H9 (cell line): ENCODE measurements around the gene STOX2. TPM values are rescaled to one million over a fixed set of nuclear protein-coding genes. Genes with fewer than 3 reads are reported as not detected.

ENCODE experiments used
- DNase-seq: peaks from one replicate; pipeline ENCODE4 v3.0.0-alpha.2; 2017
- H2AFZ ChIP-seq: one replicate; pipeline ENCODE4 v1.6.1; 2013; ENCODE audit warnings: mild to moderate bottlenecking, low read length, control low read depth, moderate library complexity
- H2AK5ac ChIP-seq: 2 replicates; pipeline ENCODE4 v1.6.1; 2013; ENCODE audit warnings: low read length, control low read depth, mixed read lengths; ENCODE audit not compliant: insufficient read length
- H2BK120ac ChIP-seq: one replicate; pipeline ENCODE4 v1.6.1; 2013; ENCODE audit warnings: low read depth, mild to moderate bottlenecking, low read length, control low read depth, inconsistent platforms; ENCODE audit not compliant: poor library complexity, severe bottlenecking
- H2BK12ac ChIP-seq: 2 replicates; pipeline ENCODE4 v1.6.1; 2013; ENCODE audit warnings: low read length, control low read depth, mixed read lengths, low read depth; ENCODE audit not compliant: insufficient read length
- H2BK15ac ChIP-seq: 2 replicates; pipeline ENCODE4 v1.6.1; 2013; ENCODE audit warnings: low read depth, low read length, control low read depth
- H2BK20ac ChIP-seq: one replicate; pipeline ENCODE4 v1.6.1; 2013; ENCODE audit warnings: low read depth, mild to moderate bottlenecking, low read length, control low read depth, inconsistent platforms; ENCODE audit not compliant: poor library complexity, severe bottlenecking
- H2BK5ac ChIP-seq: 2 replicates; pipeline ENCODE4 v1.6.1; 2013; ENCODE audit warnings: low read length, control low read depth, mixed read lengths; ENCODE audit not compliant: insufficient read length
- H3K14ac ChIP-seq: 2 replicates; pipeline ENCODE4 v1.6.1; 2013; ENCODE audit warnings: low read length, control low read depth; ENCODE audit not compliant: insufficient read depth
- H3K18ac ChIP-seq: 2 replicates; pipeline ENCODE4 v1.6.1; 2013; ENCODE audit warnings: low read depth, mild to moderate bottlenecking, mixed read lengths, low read length, control low read depth; ENCODE audit not compliant: insufficient read length
- H3K23ac ChIP-seq: 2 replicates; pipeline ENCODE4 v1.6.1; 2013; ENCODE audit warnings: low read length, control low read depth, mixed read lengths, low read depth; ENCODE audit not compliant: insufficient read length
- H3K23me2 ChIP-seq: 2 replicates; pipeline ENCODE4 v1.6.1; 2013; ENCODE audit warnings: low read depth, mild to moderate bottlenecking, mixed read lengths, low read length, control low read depth; ENCODE audit not compliant: insufficient read length, poor library complexity, severe bottlenecking
- H3K27ac ChIP-seq: 2 replicates; pipeline ENCODE4 v1.5.1; 2013; ENCODE audit warnings: low read length, control low read depth, mixed read lengths, low read depth; ENCODE audit not compliant: insufficient read length
- H3K27me3 ChIP-seq: 2 replicates; pipeline ENCODE4 v1.6.1; 2013; ENCODE audit warnings: low read length, control low read depth, inconsistent platforms; ENCODE audit not compliant: insufficient read depth
- H3K4ac ChIP-seq: 2 replicates; pipeline ENCODE4 v1.6.1; 2013; ENCODE audit warnings: low read depth, mild to moderate bottlenecking, control low read depth, inconsistent platforms, low read length, moderate library complexity
- H3K4me1 ChIP-seq: 2 replicates; pipeline ENCODE4 v1.6.1; 2013; ENCODE audit warnings: low read length, control low read depth, inconsistent platforms; ENCODE audit not compliant: insufficient read depth
- H3K4me2 ChIP-seq: 2 replicates; pipeline ENCODE4 v1.6.1; 2013; ENCODE audit warnings: low read length, control low read depth, mixed read lengths; ENCODE audit not compliant: insufficient read length, insufficient read depth
- H3K56ac ChIP-seq: 2 replicates; pipeline ENCODE4 v1.6.1; 2013; ENCODE audit warnings: low read depth, mild to moderate bottlenecking, mixed read lengths, low read length, control low read depth; ENCODE audit not compliant: insufficient read length
- H3K79me1 ChIP-seq: 2 replicates; pipeline ENCODE4 v1.6.1; 2013; ENCODE audit warnings: low read depth, mild to moderate bottlenecking, moderate library complexity, low read length, control low read depth, inconsistent platforms; ENCODE audit not compliant: insufficient read depth, poor library complexity, severe bottlenecking
- H3K79me2 ChIP-seq: 2 replicates; pipeline ENCODE4 v1.6.1; 2013; ENCODE audit warnings: low read length, control low read depth, inconsistent platforms; ENCODE audit not compliant: insufficient read depth
- H3K9ac ChIP-seq: 2 replicates; pipeline ENCODE4 v1.6.1; 2013; ENCODE audit warnings: low read length, control low read depth, mixed read lengths; ENCODE audit not compliant: insufficient read length; ENCODE audit errors: extremely low read depth
- H3K9me3 ChIP-seq: one replicate; pipeline ENCODE4 v1.6.1; 2013; ENCODE audit warnings: low read depth, low read length, inconsistent platforms; ENCODE audit not compliant: control insufficient read depth
- H3T11ph ChIP-seq: one replicate; pipeline ENCODE4 v1.6.1; 2013; ENCODE audit warnings: mild to moderate bottlenecking, low read length, control low read depth, inconsistent platforms
- H4K20me1 ChIP-seq: one replicate; pipeline ENCODE4 v1.6.1; 2013; ENCODE audit not compliant: control insufficient read depth, insufficient read length, insufficient read depth
- H4K5ac ChIP-seq: 2 replicates; pipeline ENCODE4 v1.6.1; 2013; ENCODE audit warnings: low read depth, mild to moderate bottlenecking, mixed read lengths, low read length, control low read depth; ENCODE audit not compliant: insufficient read length
- H4K8ac ChIP-seq: replicated peaks from 2 replicates; pipeline ENCODE4 v1.6.1; 2013; ENCODE audit warnings: low read length, control low read depth, mixed read lengths, low read depth; ENCODE audit not compliant: insufficient read length
- H4K91ac ChIP-seq: 2 replicates; pipeline ENCODE4 v1.6.1; 2013; ENCODE audit warnings: low read depth, mild to moderate bottlenecking, moderate library complexity, mixed read lengths, low read length, control low read depth; ENCODE audit not compliant: insufficient read length
- H3K27ac Mint-ChIP-seq, 3 experiments: 2 replicates in 2 of 3; 3 replicates in 1 of 3; pipeline ENCODE4 v1.8.0; 2020 to 2021; ENCODE audit warnings: mixed read lengths in 3 of 3, mild to moderate bottlenecking in 1 of 3, moderate library complexity in 1 of 3
- H3K27me3 Mint-ChIP-seq: 2 replicates; pipeline ENCODE4 v1.8.0; 2021; ENCODE audit warnings: low read depth, mild to moderate bottlenecking, moderate library complexity, mixed read lengths
- H3K36me3 Mint-ChIP-seq, 3 experiments: 2 replicates in 2 of 3; 3 replicates in 1 of 3; pipeline ENCODE4 v1.8.0; 2020 to 2021; ENCODE audit warnings: low read depth in 3 of 3, mixed read lengths in 3 of 3; ENCODE audit not compliant: insufficient read depth in 1 of 3
- H3K4me1 Mint-ChIP-seq, 2 experiments: 2 replicates each; pipeline ENCODE4 v1.8.0; 2020; ENCODE audit warnings: mixed read lengths in 2 of 2
- H3K4me3 Mint-ChIP-seq, 2 experiments: 2 replicates in 1 of 2; 3 replicates in 1 of 2; pipeline ENCODE4 v1.8.0; 2020 to 2021; ENCODE audit warnings: mild to moderate bottlenecking in 2 of 2, mixed read lengths in 2 of 2, moderate library complexity in 1 of 2
- H3K9me3 Mint-ChIP-seq, 2 experiments: 2 replicates in 1 of 2; 3 replicates in 1 of 2; pipeline ENCODE4 v1.8.0; 2020; ENCODE audit warnings: mild to moderate bottlenecking in 2 of 2, mixed read lengths in 2 of 2, moderate library complexity in 1 of 2
- WGBS: extraction: QIAGEN DNeasy Blood & Tissue Kit; methylation state at CpG from one replicate; pipeline ENCODE4 v1.1.7; 2013; ENCODE audit warnings: missing lambda C conversion rate, low lambda C conversion rate, mixed read lengths; ENCODE audit not compliant: insufficient read length; ENCODE audit errors: extremely low coverage; 5-methylcytosine and 5-hydroxymethylcytosine counted together
- total RNA-seq: library from RNA; stranded (reverse); gene quantifications from 2 replicates; pipeline ENCODE4 v1.2.1, GENCODE V29; 2021
- TF ChIP-seq, protein P1 (sequence below): fragments of 200-600 bp; sonication (generic); conservative IDR thresholded peaks from 3 replicates; pipeline ENCODE4 v1.8.0; 2021; ENCODE audit warnings: antibody characterized with exemption, mild to moderate bottlenecking

Gene STOX2
- total RNA-seq, 1 experiment from 2014 or later = 28.2 TPM

DNA sequence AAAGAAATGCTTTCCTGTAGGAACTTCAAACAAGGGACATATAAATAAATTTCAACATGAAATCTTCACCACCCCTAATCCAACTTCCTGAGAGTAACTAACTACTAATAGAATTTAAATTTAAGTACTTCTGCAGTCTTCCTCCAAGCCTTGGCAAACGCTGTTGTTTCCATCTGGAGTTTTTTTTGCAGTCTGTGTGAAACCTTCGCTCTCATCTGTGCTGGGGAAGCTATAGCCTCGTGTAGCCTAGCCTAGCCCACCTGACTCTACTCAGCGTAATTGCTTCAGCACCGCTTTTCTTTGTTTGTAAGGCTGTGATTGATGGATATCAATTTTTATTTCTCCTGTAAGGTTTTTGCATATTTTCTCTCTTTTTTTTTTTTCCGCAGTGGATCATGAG is 30.9 kb downstream of the STOX2 start:
- TF ChIP-seq, protein P1, sequence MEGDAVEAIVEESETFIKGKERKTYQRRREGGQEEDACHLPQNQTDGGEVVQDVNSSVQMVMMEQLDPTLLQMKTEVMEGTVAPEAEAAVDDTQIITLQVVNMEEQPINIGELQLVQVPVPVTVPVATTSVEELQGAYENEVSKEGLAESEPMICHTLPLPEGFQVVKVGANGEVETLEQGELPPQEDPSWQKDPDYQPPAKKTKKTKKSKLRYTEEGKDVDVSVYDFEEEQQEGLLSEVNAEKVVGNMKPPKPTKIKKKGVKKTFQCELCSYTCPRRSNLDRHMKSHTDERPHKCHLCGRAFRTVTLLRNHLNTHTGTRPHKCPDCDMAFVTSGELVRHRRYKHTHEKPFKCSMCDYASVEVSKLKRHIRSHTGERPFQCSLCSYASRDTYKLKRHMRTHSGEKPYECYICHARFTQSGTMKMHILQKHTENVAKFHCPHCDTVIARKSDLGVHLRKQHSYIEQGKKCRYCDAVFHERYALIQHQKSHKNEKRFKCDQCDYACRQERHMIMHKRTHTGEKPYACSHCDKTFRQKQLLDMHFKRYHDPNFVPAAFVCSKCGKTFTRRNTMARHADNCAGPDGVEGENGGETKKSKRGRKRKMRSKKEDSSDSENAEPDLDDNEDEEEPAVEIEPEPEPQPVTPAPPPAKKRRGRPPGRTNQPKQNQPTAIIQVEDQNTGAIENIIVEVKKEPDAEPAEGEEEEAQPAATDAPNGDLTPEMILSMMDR = no peak
- no peak for DNase-seq
- Histone ChIP-seq H3K18ac (no peak overlapping the region), H3K9me3 (no peaks in the 10 kb centered on the region), H3K79me2 (peaks cover 3% of the 10 kb centered on the region; the same call in 1 of the 2 replicates), H4K8ac (no peak overlapping the region), H3K9ac (no peak overlapping the region), H3K4me1 (peaks cover 7% of the 10 kb centered on the region; the same call in 1 of the 2 replicates), H2BK5ac (no peak overlapping the region), H2BK20ac (no peak overlapping the region), H3K27ac (peak overlapping the region; percentile 71), H2AFZ (no peak overlapping the region), H4K91ac (no peak overlapping the region), H4K5ac (no peak overlapping the region), H3K14ac (no peak overlapping the region), H3T11ph (no peak overlapping the region), H3K27me3 (no peaks in the 10 kb centered on the region), H2BK15ac (no peak overlapping the region), H3K4ac (no peak overlapping the region), H3K79me1 (no peaks in the 10 kb centered on the region), H3K4me2 (peak overlapping the region; percentile 16), H3K23me2 (no peaks in the 10 kb centered on the region), H2BK12ac (no peak overlapping the region), H3K23ac (no peak overlapping the region), H3K56ac (no peak overlapping the region), H2AK5ac (no peak overlapping the region), H2BK120ac (no peak overlapping the region), H4K20me1 (no peaks in the 10 kb centered on the region)
- Mint-ChIP-seq H3K4me1 (peaks cover 47 to 49% of the 10 kb centered on the region in 2 experiments), H3K36me3 (peaks cover 0 to 6% (median 0%) of the 10 kb centered on the region in 3 experiments; a peak in 2 of 7 replicates), H3K27ac (peak overlapping the region; percentile 36 to 81 (median 74); a peak in 6 of 7 replicates), H3K27me3 (no peaks in the 10 kb centered on the region), H3K4me3 (peak overlapping the region in 1 of 2 experiments; percentile 57; a peak in 4 of 5 replicates), H3K9me3 (no peaks in the 10 kb centered on the region)
- no CpG with 5 or more reads among the region's 6 CpGs for WGBS
